PC-9 (cell line): ENCODE results near the gene CYBA. TPM values are rescaled to one million over a fixed set of nuclear protein-coding genes. Genes with fewer than 3 reads are reported as not detected.

Experiments
- BruUV-seq: library from RNA; stranded (reverse); fragments of 400-500 nt; replicated peaks from 2 replicates; lab custom pipeline; 2021; lab: Mats Ljungman, UMichigan
- CTCF ChIA-PET: fragments of 300-600 bp; sonication (Branson Sonifier 250); formaldehyde crosslinking; loops from one replicate; lab custom pipeline; 2022; ENCODE audit warnings: antibody characterized with exemption; lab: Charles Lee
- POLR2A ChIA-PET: fragments of 300-600 bp; sonication (Branson Sonifier 250); formaldehyde crosslinking; loops from one replicate; lab custom pipeline; 2022; ENCODE audit warnings: antibody characterized with exemption; ENCODE audit not compliant: unreplicated experiment; lab: Charles Lee
- DNase-seq, 2 experiments: peaks; one replicate each; pipeline versions ENCODE4 v3.0.0 to v3.0.0-alpha.2; 2015 to 2022; ENCODE audit warnings: mixed read lengths in 1 of 2
- H2AFZ ChIP-seq: fragments of 200-600 bp; sonication (generic); 2 replicates; pipeline ENCODE4 v1.8.1; 2017; ENCODE audit warnings: antibody characterized with exemption
- H3F3A ChIP-seq: fragments of 200-600 bp; sonication (generic); 2 replicates; pipeline ENCODE4 v1.8.1; 2017; ENCODE audit warnings: antibody characterized with exemption, mild to moderate bottlenecking, low read depth; ENCODE audit not compliant: insufficient read depth
- H3K27ac ChIP-seq: fragments of 200-600 bp; sonication (generic); 2 replicates; pipeline ENCODE4 v1.6.1; 2016; ENCODE audit warnings: mixed run types
- H3K27me3 ChIP-seq: fragments of 200-600 bp; sonication (generic); 2 replicates; pipeline ENCODE4 v1.6.1; 2016; ENCODE audit warnings: low read depth, mixed run types; ENCODE audit not compliant: insufficient read depth
- H3K36me3 ChIP-seq: fragments of 200-600 bp; sonication (generic); 2 replicates; pipeline ENCODE4 v1.6.1; 2016; ENCODE audit warnings: low read depth, mixed run types
- H3K4me1 ChIP-seq: fragments of 200-600 bp; sonication (generic); replicated peaks from 2 replicates; pipeline ENCODE4 v1.6.1; 2016; ENCODE audit warnings: mixed run types; ENCODE audit not compliant: insufficient read depth
- H3K4me2 ChIP-seq: fragments of 200-600 bp; sonication (generic); 2 replicates; pipeline ENCODE4 v1.6.1; 2017; ENCODE audit warnings: mixed run types
- H3K4me3 ChIP-seq: fragments of 200-600 bp; sonication (generic); 2 replicates; pipeline ENCODE4 v1.6.1; 2016; ENCODE audit warnings: mixed run types
- H3K79me2 ChIP-seq: fragments of 200-600 bp; sonication (generic); 2 replicates; pipeline ENCODE4 v1.6.1; 2017; ENCODE audit warnings: low read depth, mixed run types
- H3K9me2 ChIP-seq: fragments of 200-600 bp; sonication (generic); 2 replicates; pipeline ENCODE4 v1.8.1; 2017; ENCODE audit warnings: mild to moderate bottlenecking; ENCODE audit not compliant: insufficient read depth
- H3K9me3 ChIP-seq: fragments of 200-600 bp; sonication (generic); 2 replicates; pipeline ENCODE4 v1.8.1; 2016; ENCODE audit warnings: low read depth; ENCODE audit not compliant: insufficient read depth
- H4K20me1 ChIP-seq: fragments of 200-600 bp; sonication (generic); 2 replicates; pipeline ENCODE4 v1.8.1; 2017; ENCODE audit not compliant: insufficient read depth
- CTCF ChIP-seq: fragments of 200-600 bp; sonication (generic); conservative IDR thresholded peaks from 2 replicates; pipeline ENCODE4 v1.6.1; 2017; ENCODE audit warnings: mixed run types, antibody characterized with exemption, mild to moderate bottlenecking, moderate library complexity
- EZH2 ChIP-seq: fragments of 200-600 bp; sonication (generic); IDR thresholded peaks from 2 replicates; pipeline ENCODE4 v1.8.0; 2017; ENCODE audit warnings: antibody characterized with exemption, low read depth
- intact Hi-C: fragments of 100-400 bp; cut with micrococcal nuclease; formaldehyde crosslinking; loops from one replicate; pipeline ENCODE4 v1.10.0; 2022; ENCODE audit not compliant: unreplicated experiment
- total RNA-seq: library from RNA; stranded (reverse); gene quantifications from 2 replicates; pipeline ENCODE4 v1.2.3, GENCODE V29; 2021

The CYBA gene
- total RNA-seq, 1 experiment from 2014 or later = 8.0 TPM

- Histone ChIP-seq H3K4me3 (no peak overlapping the region), H3K27ac (no peak overlapping the region), H4K20me1 (no peaks in the 10 kb centered on the region), H3K36me3 (no peaks in the 10 kb centered on the region), H3K4me1 (no peaks in the 10 kb centered on the region), H3F3A (no peaks in the 10 kb centered on the region), H3K79me2 (no peaks in the 10 kb centered on the region), H3K4me2 (no peak overlapping the region), H2AFZ (no peak overlapping the region), H3K27me3 (no peaks in the 10 kb centered on the region), H3K9me3 (no peaks in the 10 kb centered on the region), H3K9me2 (no peaks in the 10 kb centered on the region)
- TF ChIP-seq CTCF (no peak), EZH2 (no peak)
- intact Hi-C loops = no loop called here
- DNase-seq = no peak
- ChIA-PET CTCF (no interaction called here), POLR2A (no interaction called here)
- no TSS peak for BruUV-seq
Observed at GRCh38 chr16:88694221-88695087, 43.6 kb upstream of the CYBA start.

GRCh38 chr16:88693420-88694177, 42.7 kb upstream of the CYBA start:
- H3K27me3 ChIP-seq = no peaks in the 10 kb centered on the region
- no peaks in the 10 kb centered on the region for H3K9me3 ChIP-seq
- no peaks in the 10 kb centered on the region for H3F3A ChIP-seq
- peaks cover 1% of the 10 kb centered on the region; the same call in 1 of the 2 replicates for H3K4me1 ChIP-seq
- no peak overlapping the region for H3K4me3 ChIP-seq
- no peak overlapping the region for H3K4me2 ChIP-seq
- H4K20me1 ChIP-seq = no peaks in the 10 kb centered on the region
- BruUV-seq = no TSS peak
- H3K79me2 ChIP-seq = no peaks in the 10 kb centered on the region
- ChIA-PET POLR2A (no interaction called here), CTCF (no interaction called here)
- TF ChIP-seq CTCF (no peak), EZH2 (no peak)
- H3K36me3 ChIP-seq = no peaks in the 10 kb centered on the region
- DNase-seq = no peak
- intact Hi-C loops = no loop called here
- no peaks in the 10 kb centered on the region for H3K9me2 ChIP-seq
- no peak overlapping the region for H3K27ac ChIP-seq
- no peak overlapping the region for H2AFZ ChIP-seq

GRCh38 chr16:88692861-88693260, 42.0 kb upstream of the CYBA start:
- no TSS peak for BruUV-seq
- H2AFZ ChIP-seq = no peak overlapping the region
- H3K27me3 ChIP-seq = no peaks in the 10 kb centered on the region
- H3K36me3 ChIP-seq = no peaks in the 10 kb centered on the region
- no peaks in the 10 kb centered on the region for H3K9me3 ChIP-seq
- DNase-seq = no peak
- ChIA-PET POLR2A (no interaction called here), CTCF (no interaction called here)
- peaks cover 9% of the 10 kb centered on the region for H3K4me1 ChIP-seq
- no peaks in the 10 kb centered on the region for H3K9me2 ChIP-seq
- H3K79me2 ChIP-seq = no peaks in the 10 kb centered on the region
- H3F3A ChIP-seq = no peaks in the 10 kb centered on the region
- H4K20me1 ChIP-seq = no peaks in the 10 kb centered on the region
- no peak overlapping the region for H3K4me2 ChIP-seq
- no peak overlapping the region for H3K4me3 ChIP-seq
- H3K27ac ChIP-seq = no peak overlapping the region
- intact Hi-C loops = no loop called here
- TF ChIP-seq EZH2 (no peak), CTCF (no peak)
